A549 (cell line): ENCODE measurements around the gene SPDYC.

Source experiments
- JUN ChIP-seq, 2 experiments: fragments of >200 bp; sonication (Bioruptor Twin); formaldehyde crosslinking; IDR thresholded peaks; 2 replicates in 1 of 2; 3 replicates in 1 of 2; pipeline ENCODE4 v1.6.1; 2016 to 2017
- KDM1A ChIP-seq: fragments of 200-600 bp; sonication (generic); IDR thresholded peaks from 2 replicates; pipeline ENCODE4 v1.6.1; 2016; ENCODE audit warnings: low read depth, mild to moderate bottlenecking
- KDM5A ChIP-seq: fragments of 200-600 bp; sonication (generic); IDR thresholded peaks from 2 replicates; pipeline ENCODE4 v1.6.1; 2016; ENCODE audit warnings: antibody characterized with exemption, mild to moderate bottlenecking
- MAZ ChIP-seq: fragments of 150-350 bp; IDR thresholded peaks from 2 replicates; pipeline ENCODE4 v1.6.1; 2014; ENCODE audit warnings: antibody characterized with exemption, low read depth, low read length, borderline replicate concordance
- NFE2L2 ChIP-seq: fragments of 150-350 bp; conservative IDR thresholded peaks from 2 replicates; pipeline ENCODE4 v1.6.1; 2014; ENCODE audit warnings: low read length
- NR3C1 ChIP-seq: fragments of >200 bp; sonication (Bioruptor Twin); formaldehyde crosslinking; IDR thresholded peaks from 3 replicates; pipeline ENCODE4 v1.6.1; 2017
- POLR2A ChIP-seq: IDR thresholded peaks from 2 replicates; pipeline ENCODE4 v1.6.1; 2012; ENCODE audit warnings: mild to moderate bottlenecking, low read length
- ZC3H11A ChIP-seq: fragments of 450-650 bp; IDR thresholded peaks from 2 replicates; pipeline ENCODE4 v1.6.1; 2014; ENCODE audit warnings: antibody characterized with exemption, mild to moderate bottlenecking
- TF ChIP-seq, protein P1 (sequence below): fragments of 450-650 bp; IDR thresholded peaks from 2 replicates; pipeline ENCODE4 v1.6.1; 2014; ENCODE audit warnings: antibody characterized with exemption
- TF ChIP-seq, protein P2 (sequence below): fragments of >200 bp; sonication (Bioruptor Twin); formaldehyde crosslinking; IDR thresholded peaks from 3 replicates; pipeline ENCODE4 v1.5.1; 2016
- TF ChIP-seq, protein P3 (sequence below): IDR thresholded peaks from 2 replicates; pipeline ENCODE4 v1.6.1; 2012

DNA sequence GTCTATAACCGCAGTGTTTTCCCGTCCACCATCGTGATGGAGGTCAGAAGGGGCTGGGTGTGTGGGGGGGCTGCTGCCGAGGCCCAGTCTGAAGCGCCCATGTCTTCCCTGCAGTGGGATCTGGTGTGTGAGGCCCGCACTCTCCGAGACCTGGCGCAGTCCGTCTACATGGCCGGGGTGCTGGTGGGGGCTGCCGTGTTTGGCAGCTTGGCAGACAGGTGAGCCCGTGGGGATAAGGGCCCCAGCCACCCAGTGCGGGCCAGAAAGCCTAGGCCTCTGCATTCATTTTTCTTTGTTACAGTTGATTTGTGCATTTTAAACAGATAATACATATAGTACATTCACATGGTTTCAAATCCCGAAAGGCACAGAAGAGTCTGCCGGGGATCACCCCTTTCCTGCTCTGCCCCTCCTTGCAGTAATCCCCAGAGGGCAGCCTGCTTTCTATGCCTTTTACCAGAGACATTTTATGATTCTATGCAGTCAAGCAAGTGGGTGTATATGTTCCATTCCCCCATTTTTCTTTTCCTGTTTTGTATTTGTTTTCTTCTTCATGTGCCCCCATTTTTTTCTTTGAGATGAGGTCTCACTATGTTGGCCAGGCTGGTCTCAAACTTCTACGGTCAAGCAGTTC lies 44.3 kb downstream of the SPDYC start:
- TF ChIP-seq, protein P1, sequence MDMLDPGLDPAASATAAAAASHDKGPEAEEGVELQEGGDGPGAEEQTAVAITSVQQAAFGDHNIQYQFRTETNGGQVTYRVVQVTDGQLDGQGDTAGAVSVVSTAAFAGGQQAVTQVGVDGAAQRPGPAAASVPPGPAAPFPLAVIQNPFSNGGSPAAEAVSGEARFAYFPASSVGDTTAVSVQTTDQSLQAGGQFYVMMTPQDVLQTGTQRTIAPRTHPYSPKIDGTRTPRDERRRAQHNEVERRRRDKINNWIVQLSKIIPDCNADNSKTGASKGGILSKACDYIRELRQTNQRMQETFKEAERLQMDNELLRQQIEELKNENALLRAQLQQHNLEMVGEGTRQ = no peak
- TF ChIP-seq KDM5A = no peak
- TF ChIP-seq, protein P2, sequence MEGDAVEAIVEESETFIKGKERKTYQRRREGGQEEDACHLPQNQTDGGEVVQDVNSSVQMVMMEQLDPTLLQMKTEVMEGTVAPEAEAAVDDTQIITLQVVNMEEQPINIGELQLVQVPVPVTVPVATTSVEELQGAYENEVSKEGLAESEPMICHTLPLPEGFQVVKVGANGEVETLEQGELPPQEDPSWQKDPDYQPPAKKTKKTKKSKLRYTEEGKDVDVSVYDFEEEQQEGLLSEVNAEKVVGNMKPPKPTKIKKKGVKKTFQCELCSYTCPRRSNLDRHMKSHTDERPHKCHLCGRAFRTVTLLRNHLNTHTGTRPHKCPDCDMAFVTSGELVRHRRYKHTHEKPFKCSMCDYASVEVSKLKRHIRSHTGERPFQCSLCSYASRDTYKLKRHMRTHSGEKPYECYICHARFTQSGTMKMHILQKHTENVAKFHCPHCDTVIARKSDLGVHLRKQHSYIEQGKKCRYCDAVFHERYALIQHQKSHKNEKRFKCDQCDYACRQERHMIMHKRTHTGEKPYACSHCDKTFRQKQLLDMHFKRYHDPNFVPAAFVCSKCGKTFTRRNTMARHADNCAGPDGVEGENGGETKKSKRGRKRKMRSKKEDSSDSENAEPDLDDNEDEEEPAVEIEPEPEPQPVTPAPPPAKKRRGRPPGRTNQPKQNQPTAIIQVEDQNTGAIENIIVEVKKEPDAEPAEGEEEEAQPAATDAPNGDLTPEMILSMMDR = no peak
- TF ChIP-seq JUN (IDR thresholded peaks at IDR 0.05) = no peak
- TF ChIP-seq, protein P3, sequence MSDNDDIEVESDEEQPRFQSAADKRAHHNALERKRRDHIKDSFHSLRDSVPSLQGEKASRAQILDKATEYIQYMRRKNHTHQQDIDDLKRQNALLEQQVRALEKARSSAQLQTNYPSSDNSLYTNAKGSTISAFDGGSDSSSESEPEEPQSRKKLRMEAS = no peak
- TF ChIP-seq MAZ = no peak
- TF ChIP-seq ZC3H11A = no peak
- TF ChIP-seq POLR2A = no peak
- no peak for TF ChIP-seq NR3C1
- no peak for TF ChIP-seq NFE2L2
- TF ChIP-seq KDM1A = no peak
